GM19468 (cell line): ENCODE data around the gene DEUP1.
"Not testable (repeated sequence)": the region's sequence is repeated elsewhere in the genome, so short reads cannot be mapped to it uniquely, and the experiment has no call there.

ENCODE experiments used
- ATAC-seq: cut with Tn5 transposase; IDR thresholded peaks from one replicate; pipeline ENCODE4 v1.9.1; 2021; ENCODE audit warnings: mild to moderate bottlenecking, moderate library complexity, moderate number of reproducible peaks; ENCODE audit not compliant: unreplicated experiment; ENCODE audit errors: extremely low read depth

DEUP1 gene

GRCh38 chr11:93330446-93330984 is at the start of gene DEUP1:
Gene DEUP1 (plus strand): TSS chr11:93330742. CDS start chr11:93332260, 1,518 bp downstream.
- no peak for ATAC-seq

GRCh38 chr11:93285430-93285829 is 45.1 kb upstream of the DEUP1 start:
- no peak for ATAC-seq

- ATAC-seq: no peak
Observed at GRCh38 chr11:93287434-93287833, 43.1 kb upstream of the DEUP1 start.

GRCh38 chr11:93288079-93288478 is 42.5 kb upstream of the DEUP1 start:
- peak; percentile 40 for ATAC-seq

- ATAC-seq: no peak
Observed at GRCh38 chr11:93288767-93289166, 41.8 kb upstream of the DEUP1 start.

- ATAC-seq: no peak
Observed at GRCh38 chr11:93289782-93290463, 40.6 kb upstream of the DEUP1 start.

- no peak for ATAC-seq
Observed at GRCh38 chr11:93291110-93291509, 39.4 kb upstream of the DEUP1 start.

GRCh38 chr11:93291898-93292297 is 38.6 kb upstream of the DEUP1 start:
- no peak for ATAC-seq

- ATAC-seq: no peak
Observed at GRCh38 chr11:93295921-93296575, 34.5 kb upstream of the DEUP1 start.

GRCh38 chr11:93303689-93304088 is 26.9 kb upstream of the DEUP1 start:
- no peak for ATAC-seq

- ATAC-seq: not testable (repeated sequence)
Observed at GRCh38 chr11:93314399-93314798, 16.1 kb upstream of the DEUP1 start.

- no peak for ATAC-seq
Observed at GRCh38 chr11:93319224-93319839, 11.2 kb upstream of the DEUP1 start.

GRCh38 chr11:93320230-93320629 is 10.3 kb upstream of the DEUP1 start:
- ATAC-seq: no peak

GRCh38 chr11:93322207-93322606 is 8.3 kb upstream of the DEUP1 start:
- ATAC-seq: no peak

- no peak for ATAC-seq
Observed at GRCh38 chr11:93323747-93324146, 6.8 kb upstream of the DEUP1 start.

- ATAC-seq: no peak
Observed at GRCh38 chr11:93324500-93324899, 6.0 kb upstream of the DEUP1 start.

- ATAC-seq: no peak
Observed at GRCh38 chr11:93326681-93327080, 3.9 kb upstream of the DEUP1 start.

GRCh38 chr11:93329936-93330445 is 551 bp upstream of the DEUP1 start:
- no peak for ATAC-seq

GRCh38 chr11:93340223-93340622 is 9.7 kb downstream of the DEUP1 start:
- no peak for ATAC-seq

- no peak for ATAC-seq
Observed at GRCh38 chr11:93344855-93345333, 14.4 kb downstream of the DEUP1 start.

GRCh38 chr11:93348930-93349329 is 18.4 kb downstream of the DEUP1 start:
- ATAC-seq: no peak
